ENCODE measurements around the gene CDC42SE2. TPM values are rescaled to one million over a fixed set of nuclear protein-coding genes. Genes with fewer than 3 reads are reported as not detected.
A peak's percentile ranks its signal among the peaks of the same experiment; 100 is the strongest.

CDC42SE2 gene
- total and polyA plus RNA-seq, 8 donors = 28.1 to 37.5 (median 33.4) TPM

GRCh38 chr5:131366428-131366827, 102.6 kb downstream of the CDC42SE2 start:
- ATAC-seq = no peak
- peaks cover 0 to 2% of the 10 kb centered on the region in 2 donors for H3K9me3 ChIP-seq

GRCh38 chr5:131367219-131367860, 103.5 kb downstream of the CDC42SE2 start:
- Histone ChIP-seq H3K27me3 (no peaks in the 10 kb centered on the region), H3K9me3 (peaks cover 0 to 2% of the 10 kb centered on the region in 2 donors), H3K4me1 (peaks cover 0 to 37% of the 10 kb centered on the region in 2 donors), H3K27ac (peak overlapping the region in 1 of 2 donors; percentile 69), H3K4me3 (no peak overlapping the region), H3K36me3 (no peaks in the 10 kb centered on the region)
- DNase-seq (no peak), ATAC-seq (no peak)
- TF ChIP-seq CTCF (IDR thresholded peaks at IDR 0.05) = no peak
- intact Hi-C loops (cut with DNase I) = no loop called here

More at GRCh38 chr5:131366428-131366827, 102.6 kb downstream of the CDC42SE2 start:
- intact Hi-C loops (cut with DNase I) = no loop called here
- Histone ChIP-seq H3K27ac (peak overlapping the region in 1 of 2 donors; percentile 69), H3K27me3 (no peaks in the 10 kb centered on the region), H3K36me3 (peaks cover 0 to 5% of the 10 kb centered on the region in 2 donors), H3K4me3 (no peak overlapping the region), H3K4me1 (peaks cover 0 to 37% of the 10 kb centered on the region in 2 donors)
- TF ChIP-seq CTCF (IDR thresholded peaks at IDR 0.05) = no peak
- no peak for DNase-seq

- H3K4me3 ChIP-seq = no peak overlapping the region
- intact Hi-C loops (cut with DNase I) = no loop called here
- no peaks in the 10 kb centered on the region for H3K36me3 ChIP-seq
- no peak for TF ChIP-seq CTCF (IDR thresholded peaks at IDR 0.05)
- H3K27ac ChIP-seq = no peak overlapping the region
- H3K9me3 ChIP-seq = peaks cover 0 to 2% of the 10 kb centered on the region in 2 donors
- DNase-seq = no peak
- H3K27me3 ChIP-seq = no peaks in the 10 kb centered on the region
- peaks cover 0 to 35% of the 10 kb centered on the region in 2 donors for H3K4me1 ChIP-seq
- ATAC-seq = no peak
These were observed 105.0 kb downstream of the CDC42SE2 start for GRCh38 chr5:131368866-131369265.

GRCh38 chr5:131369558-131369957, 105.7 kb downstream of the CDC42SE2 start:
- Histone ChIP-seq H3K27ac (no peak overlapping the region), H3K4me3 (no peak overlapping the region), H3K4me1 (peaks cover 0 to 30% of the 10 kb centered on the region in 2 donors), H3K9me3 (peaks cover 0 to 2% of the 10 kb centered on the region in 2 donors), H3K27me3 (no peaks in the 10 kb centered on the region), H3K36me3 (no peaks in the 10 kb centered on the region)
- ATAC-seq = no peak
- no peak for TF ChIP-seq CTCF (IDR thresholded peaks at IDR 0.05)
- DNase-seq = no peak
- intact Hi-C loops (cut with DNase I) = no loop called here

- H3K27ac ChIP-seq = no peak overlapping the region
- H3K4me1 ChIP-seq = peaks cover 0 to 20% of the 10 kb centered on the region in 2 donors
- intact Hi-C loops (cut with DNase I) = no loop called here
- no peak for TF ChIP-seq CTCF (IDR thresholded peaks at IDR 0.05)
- H3K4me3 ChIP-seq = no peak overlapping the region
- H3K27me3 ChIP-seq = no peaks in the 10 kb centered on the region
- DNase-seq (no peak), ATAC-seq (no peak)
- peaks cover 0 to 2% of the 10 kb centered on the region in 2 donors for H3K9me3 ChIP-seq
- H3K36me3 ChIP-seq = no peaks in the 10 kb centered on the region
These were observed 108.0 kb downstream of the CDC42SE2 start for GRCh38 chr5:131371835-131372234.

All from left lung (tissue), 10 donors.